Measurements from ENCODE around the gene OR51L1. TPM values are rescaled to one million over a fixed set of nuclear protein-coding genes. Genes with fewer than 3 reads are reported as not detected.
"Not testable (repeated sequence)": the region's sequence is repeated elsewhere in the genome, so short reads cannot be mapped to it uniquely, and the experiment has no call there.

Gene OR51L1
- total and polyA plus RNA-seq, 2 of the 8 experiments (the other 6 are each of a cell fraction or from before 2014, with no cell fraction given), result not detected

DNA sequence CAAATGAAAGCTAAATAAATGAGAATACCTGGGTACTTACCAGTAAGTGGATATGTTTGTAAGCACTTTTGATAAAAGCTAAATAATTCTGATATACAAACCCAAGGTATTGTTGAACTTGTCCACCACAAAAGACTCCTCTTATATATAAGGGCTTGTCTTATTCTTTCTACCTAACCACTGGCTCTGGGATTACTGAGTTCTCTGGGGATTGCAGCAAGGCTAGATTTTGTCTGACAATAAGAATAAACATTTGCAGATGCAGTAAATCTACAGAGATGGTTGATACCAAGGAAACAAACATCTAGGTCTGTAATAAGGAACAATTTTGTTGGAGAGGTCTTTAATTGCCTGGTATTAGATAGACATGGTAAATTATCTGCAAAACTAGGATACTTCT, 47.1 kb upstream of the OR51L1 start, which contains the start of gene OR51A4:
TSS of gene OR51A4 (minus strand) at position 101 of the 400 bp plus-strand sequence. CDS start 505 bp downstream, outside the sequence.
- H2BK12ac ChIP-seq (ENCODE audit: low read depth, low read length), result no peak within 1 kb of the TSS
- no peak within 1 kb of the TSS for H3K4me3 ChIP-seq (ENCODE audit: extremely low read depth in 1 of 4, insufficient read depth in 2 of 4, low read depth in 3 of 4, low read length in 4 of 4)
- H3K14ac ChIP-seq (ENCODE audit: insufficient read length), result no peak within 1 kb of the TSS
- CTCF ChIA-PET (ENCODE audit: partially characterized antibody), result no interaction called here
- no peaks in the 10 kb centered on the region for H3K23me2 ChIP-seq (ENCODE audit: low read depth, low read length)
- H2BK5ac ChIP-seq (ENCODE audit: low read depth, low read length), result no peak within 1 kb of the TSS
- FAIRE-seq, result no peak
- no peaks in the 10 kb centered on the region for H3K36me3 ChIP-seq (ENCODE audit: control insufficient read depth in 2 of 4, insufficient read depth in 4 of 4, low read length in 3 of 4)
- H3K56ac ChIP-seq (replicated peaks; ENCODE audit: insufficient read length, low read depth, low read length), result no peak within 1 kb of the TSS
- H2BK20ac ChIP-seq (ENCODE audit: low read length), result no peak within 1 kb of the TSS
- no peak within 1 kb of the TSS for H3K4me2 ChIP-seq (ENCODE audit: insufficient read depth in 1 of 2, low read depth in 2 of 2, low read length in 2 of 2)
- no peak within 1 kb of the TSS for H4K91ac ChIP-seq (replicated peaks; ENCODE audit: insufficient read length, low read length)
- no peaks in the 10 kb centered on the region for H3K27me3 ChIP-seq (replicated peaks in 1 of 4; ENCODE audit: control insufficient read depth in 3 of 4, extremely low read depth in 1 of 4, insufficient read depth in 3 of 4, low read length in 3 of 4)
- no peak within 1 kb of the TSS for H3K27ac ChIP-seq (ENCODE audit: low read depth, low read length)
- H4K8ac ChIP-seq (ENCODE audit: extremely low read depth, insufficient read depth, low read length), result no peak within 1 kb of the TSS
- POLR2A ChIA-PET (ENCODE audit: partially characterized antibody), result no interaction called here
- H4K5ac ChIP-seq (ENCODE audit: insufficient read length, low read depth, low read length), result no peak within 1 kb of the TSS
- H3K79me1 ChIP-seq (ENCODE audit: low read depth, low read length), result no peaks in the 10 kb centered on the region
- no peak within 1 kb of the TSS for H2AFZ ChIP-seq (ENCODE audit: low read length)
- H3K4me1 ChIP-seq (replicated peaks in 1 of 4; ENCODE audit: control insufficient read depth in 3 of 4, insufficient read depth in 4 of 4, low read length in 3 of 4), result no peaks in the 10 kb centered on the region
- H3K9me3 ChIP-seq (ENCODE audit: insufficient read depth in 2 of 2, low read depth in 1 of 2, low read length in 1 of 2), result no peaks in the 10 kb centered on the region
- no peak for DNase-seq (ENCODE audit: low read depth in 1 of 2, low spot score in 2 of 2)
- H4K20me1 ChIP-seq (replicated peaks in 1 of 2; ENCODE audit: control insufficient read depth in 1 of 2, insufficient read depth in 2 of 2, low read length in 2 of 2), result no peaks in the 10 kb centered on the region
- no peak within 1 kb of the TSS for H2BK120ac ChIP-seq (replicated peaks; ENCODE audit: low read depth, low read length)
- H3K18ac ChIP-seq (ENCODE audit: extremely low read depth, low read length), result no peak within 1 kb of the TSS
- H3K9ac ChIP-seq (replicated peaks in 1 of 4; ENCODE audit: extremely low read depth in 1 of 4, low read depth in 3 of 4, low read length in 3 of 4), result no peak within 1 kb of the TSS
- H2BK15ac ChIP-seq (ENCODE audit: low read length), result no peak within 1 kb of the TSS
- no peak within 1 kb of the TSS for H3K23ac ChIP-seq (ENCODE audit: insufficient read length)
- no peak within 1 kb of the TSS for H2AK5ac ChIP-seq (ENCODE audit: low read depth, low read length)
- no peak within 1 kb of the TSS for H3K4ac ChIP-seq (replicated peaks; ENCODE audit: insufficient read length, low read depth, low read length)
- TF ChIP-seq RBBP5 (IDR thresholded peaks at IDR 0.05; ENCODE audit: borderline replicate concordance, low read depth, low read length) (no peak), ASH2L (IDR thresholded peaks at IDR 0.05; ENCODE audit: low read length) (no peak), ZNF274 (IDR thresholded peaks at IDR 0.05; ENCODE audit: borderline replicate concordance, extremely low read depth, low read length) (no peak)
- no peaks in the 10 kb centered on the region for H3K79me2 ChIP-seq (ENCODE audit: control insufficient read depth in 1 of 2, insufficient read depth in 2 of 2, low read length in 2 of 2)

GRCh38 chr11:4955613-4956012, 39.0 kb upstream of the OR51L1 start, which contains the start of gene OR51A2:
OR51A2 (minus strand) TSS chr11:4955713; CDS start chr11:4955713, 0 bp downstream.
- H2BK20ac ChIP-seq (ENCODE audit: low read length); H3K27ac ChIP-seq (ENCODE audit: low read depth, low read length); H2BK120ac ChIP-seq (replicated peaks; ENCODE audit: low read depth, low read length); H3K23me2 ChIP-seq (ENCODE audit: low read depth, low read length); POLR2A ChIA-PET (ENCODE audit: partially characterized antibody); FAIRE-seq; H3K79me2 ChIP-seq (ENCODE audit: control insufficient read depth in 1 of 2, insufficient read depth in 2 of 2, low read length in 2 of 2); H3K79me1 ChIP-seq (ENCODE audit: low read depth, low read length); H4K20me1 ChIP-seq (replicated peaks in 1 of 2; ENCODE audit: control insufficient read depth in 1 of 2, insufficient read depth in 2 of 2, low read length in 2 of 2); CTCF ChIA-PET (ENCODE audit: partially characterized antibody); H3K14ac ChIP-seq (ENCODE audit: insufficient read length); H3K4ac ChIP-seq (replicated peaks; ENCODE audit: insufficient read length, low read depth, low read length); H3K4me3 ChIP-seq (ENCODE audit: extremely low read depth in 1 of 4, insufficient read depth in 2 of 4, low read depth in 3 of 4, low read length in 4 of 4); H4K8ac ChIP-seq (ENCODE audit: extremely low read depth, insufficient read depth, low read length); H2AFZ ChIP-seq (ENCODE audit: low read length); H2BK5ac ChIP-seq (ENCODE audit: low read depth, low read length); H3K18ac ChIP-seq (ENCODE audit: extremely low read depth, low read length); H4K5ac ChIP-seq (ENCODE audit: insufficient read length, low read depth, low read length); H3K9ac ChIP-seq (replicated peaks in 1 of 4; ENCODE audit: extremely low read depth in 1 of 4, low read depth in 3 of 4, low read length in 3 of 4); H2BK15ac ChIP-seq (ENCODE audit: low read length); H3K23ac ChIP-seq (ENCODE audit: insufficient read length); H3K4me1 ChIP-seq (replicated peaks in 1 of 4; ENCODE audit: control insufficient read depth in 3 of 4, insufficient read depth in 4 of 4, low read length in 3 of 4); H3K4me2 ChIP-seq (ENCODE audit: insufficient read depth in 1 of 2, low read depth in 2 of 2, low read length in 2 of 2); H2AK5ac ChIP-seq (ENCODE audit: low read depth, low read length); H3K56ac ChIP-seq (replicated peaks; ENCODE audit: insufficient read length, low read depth, low read length); H3K9me3 ChIP-seq (ENCODE audit: insufficient read depth in 2 of 2, low read depth in 1 of 2, low read length in 1 of 2); H3K27me3 ChIP-seq (replicated peaks in 1 of 4; ENCODE audit: control insufficient read depth in 3 of 4, extremely low read depth in 1 of 4, insufficient read depth in 3 of 4, low read length in 3 of 4); H4K91ac ChIP-seq (replicated peaks; ENCODE audit: insufficient read length, low read length); H2BK12ac ChIP-seq (ENCODE audit: low read depth, low read length); H3K36me3 ChIP-seq (ENCODE audit: control insufficient read depth in 2 of 4, insufficient read depth in 4 of 4, low read length in 3 of 4); DNase-seq (ENCODE audit: low read depth in 1 of 2, low spot score in 2 of 2): not testable (repeated sequence)
- 92% methylated on average over 2 of the region's 2 CpGs; no CpG with 5 or more reads in 1 of the 2 experiments for WGBS, 2 experiments (ENCODE audit: extremely low coverage in 1 of 2, insufficient coverage in 1 of 2, insufficient read length in 1 of 2, insufficient replicate concordance in 2 of 2, low coverage in 1 of 2, low lambda C conversion rate in 2 of 2, missing lambda C conversion rate in 1 of 2)
